DMS53 treated with DMSO at 0.1 percent for 48 hours (cell line): ENCODE results near the gene CTNNA1.
A peak's percentile ranks its signal among the peaks of the same experiment; 100 is the strongest.
"Not testable (repeated sequence)": the region's sequence is repeated elsewhere in the genome, so short reads cannot be mapped to it uniquely, and the experiment has no call there.

Experiments
- DNase-seq: peaks from one replicate; lab custom pipeline; 2025; ENCODE audit not compliant: unreplicated experiment; lab: John Stamatoyannopoulos, UW

CTNNA1 gene

DNA sequence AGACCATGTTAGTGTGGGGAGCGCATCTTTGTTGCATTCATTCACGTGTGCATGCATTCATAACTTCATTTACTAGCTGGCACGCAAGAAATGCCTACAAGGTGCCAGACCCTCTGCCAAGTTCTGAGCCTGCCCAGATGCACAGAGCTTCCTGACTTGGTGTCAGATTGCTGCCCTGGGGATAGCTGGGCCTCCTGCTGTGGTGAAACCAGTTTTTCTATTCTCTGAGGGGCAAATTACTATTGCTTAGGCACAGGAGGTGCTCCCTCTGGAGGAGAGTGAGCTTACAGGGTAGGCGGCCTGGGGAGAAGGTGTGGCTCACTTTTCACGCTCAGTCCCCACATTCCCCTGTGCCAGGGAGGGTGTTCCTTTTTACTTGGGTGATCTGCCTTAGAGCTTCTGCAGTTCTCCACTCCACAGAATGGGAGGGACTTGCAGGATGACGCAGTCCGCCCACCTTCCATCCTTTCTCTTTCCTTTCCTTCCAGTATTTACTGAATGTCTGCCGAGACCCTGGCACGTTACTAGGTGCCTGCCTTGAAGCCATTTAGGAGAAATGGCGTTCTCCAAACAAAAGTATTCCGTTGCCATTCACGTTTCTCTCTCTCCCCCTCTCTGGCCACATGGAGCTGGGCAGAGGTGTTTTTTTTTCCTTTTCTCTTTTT is 27.9 kb upstream of the CTNNA1 start:
- DNase-seq: peak; percentile 81

DNA sequence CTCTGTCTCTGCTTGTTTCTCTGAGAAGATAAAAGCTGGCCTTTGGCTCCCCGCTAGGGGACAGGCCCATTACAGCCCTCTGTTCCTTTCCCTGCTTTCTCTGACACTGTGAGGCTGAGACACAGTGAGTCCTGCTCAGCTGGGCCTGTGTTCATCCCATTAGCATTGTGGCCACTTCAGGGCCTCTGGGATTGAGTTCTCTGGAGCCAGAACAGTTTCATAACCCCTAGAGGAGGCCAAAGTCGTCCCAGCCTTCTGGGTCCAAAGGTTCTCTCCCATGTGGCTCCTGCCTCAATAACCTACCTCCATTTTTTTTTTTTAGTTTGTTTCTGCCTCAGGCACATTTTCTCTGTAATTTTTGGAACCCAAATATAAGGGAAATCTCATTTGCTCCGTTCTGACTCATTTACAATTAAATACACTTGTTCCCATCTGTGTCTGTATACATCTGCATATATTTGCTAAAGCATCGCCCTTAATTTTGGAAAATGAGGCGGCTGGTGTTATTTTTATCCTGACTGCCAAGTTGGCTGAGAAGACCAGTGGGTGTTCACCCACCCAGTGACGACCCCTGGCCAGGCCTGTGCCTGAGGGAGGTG is 27.3 kb upstream of the CTNNA1 start:
- DNase-seq: no peak

DNA sequence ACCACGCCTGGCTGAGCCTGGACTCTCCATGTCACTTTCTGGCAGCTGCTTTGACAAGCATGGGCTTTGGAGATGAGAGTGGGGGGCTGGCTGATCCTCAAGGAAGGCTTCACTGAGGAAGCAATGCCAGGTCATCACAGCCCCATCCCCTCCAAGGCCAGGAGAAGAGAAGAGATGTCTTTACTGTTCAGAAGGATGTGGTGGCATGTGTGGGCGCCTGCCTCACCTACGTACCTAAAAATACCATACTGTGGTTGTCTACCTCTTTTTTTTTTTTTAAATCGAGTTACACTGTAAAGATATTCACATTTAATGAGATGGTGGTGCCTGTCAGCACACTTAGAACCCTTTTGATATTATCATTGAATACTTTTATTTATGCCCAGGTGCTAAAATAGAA is 26.4 kb upstream of the CTNNA1 start:
- no peak for DNase-seq

DNA sequence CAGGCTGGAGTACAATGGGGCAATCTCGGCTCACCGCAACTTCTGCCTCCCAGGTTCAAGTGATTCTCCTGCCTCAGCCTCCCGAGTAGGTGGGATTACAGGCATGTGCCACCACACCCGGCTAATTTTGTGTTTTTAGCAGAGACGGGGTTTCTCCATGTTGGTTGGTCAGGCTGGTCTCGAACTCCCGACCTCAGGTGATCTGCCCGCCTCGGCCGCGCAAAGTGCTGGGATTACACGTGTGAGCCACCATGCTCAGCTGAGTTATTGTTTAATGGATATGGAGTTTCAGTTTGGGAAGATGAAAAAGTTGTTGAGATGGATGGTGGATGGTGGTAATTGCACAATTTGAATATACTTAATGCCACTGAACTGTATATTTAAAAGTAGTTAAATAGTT is 22.7 kb upstream of the CTNNA1 start:
- DNase-seq: not testable (repeated sequence)

DNA sequence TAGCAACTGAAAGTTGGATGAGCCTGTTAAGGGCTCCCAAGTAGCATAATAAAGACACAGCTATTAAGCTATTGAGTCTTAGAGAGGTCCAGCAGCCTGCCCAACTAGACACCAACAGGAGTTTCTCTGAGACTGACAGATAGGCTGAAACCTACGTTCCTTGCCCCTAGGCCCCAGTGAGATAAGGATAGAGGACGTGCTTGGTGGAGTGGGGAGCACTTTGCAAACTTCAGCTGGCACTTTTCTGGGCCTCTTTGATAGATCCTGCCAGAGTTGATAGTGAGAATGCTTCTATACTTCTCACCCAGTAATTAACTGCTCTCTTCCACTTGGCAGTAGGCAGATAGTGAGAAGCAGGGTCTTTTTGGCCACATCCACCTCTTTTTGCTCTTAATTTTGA is 20.8 kb upstream of the CTNNA1 start:
- no peak for DNase-seq

DNA sequence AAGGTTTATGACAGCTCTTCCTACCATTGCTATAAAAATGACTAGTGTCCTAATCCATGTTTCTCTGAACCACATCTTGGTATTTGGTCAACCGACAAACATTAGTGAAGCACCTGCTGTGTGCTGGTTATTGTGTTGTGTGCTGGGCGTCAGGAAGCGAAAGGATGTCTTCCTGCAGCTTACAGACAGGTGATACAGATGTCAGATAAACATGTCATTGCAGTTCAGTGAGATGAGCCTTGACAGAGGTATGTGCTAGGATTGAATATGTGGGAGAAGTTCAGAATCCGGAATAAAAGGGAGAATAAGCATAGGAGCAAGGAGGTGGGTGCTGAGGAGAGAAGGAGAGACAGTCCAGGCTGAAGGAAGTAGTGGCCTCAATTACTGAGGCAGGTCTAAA is 20.3 kb upstream of the CTNNA1 start:
- DNase-seq: no peak

DNA sequence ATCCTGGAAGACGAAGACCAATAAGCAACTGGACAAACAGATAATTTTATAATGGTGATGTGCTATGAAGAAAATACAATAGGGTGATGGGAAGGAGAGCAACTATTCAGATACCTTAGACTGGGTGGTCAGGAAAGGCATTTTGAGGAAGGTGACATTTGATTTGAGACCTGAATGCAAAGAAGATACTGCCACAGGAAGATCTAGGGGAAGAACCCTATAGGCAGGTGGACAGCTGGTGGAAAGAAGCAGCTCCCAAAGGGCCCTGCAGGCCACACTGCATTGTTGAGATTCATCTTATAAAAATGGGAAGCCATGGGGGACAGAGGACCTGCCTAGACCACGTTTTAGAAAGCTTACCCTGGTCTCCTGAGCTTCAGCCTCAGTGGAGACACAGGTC is 19.7 kb upstream of the CTNNA1 start:
- DNase-seq: no peak

DNA sequence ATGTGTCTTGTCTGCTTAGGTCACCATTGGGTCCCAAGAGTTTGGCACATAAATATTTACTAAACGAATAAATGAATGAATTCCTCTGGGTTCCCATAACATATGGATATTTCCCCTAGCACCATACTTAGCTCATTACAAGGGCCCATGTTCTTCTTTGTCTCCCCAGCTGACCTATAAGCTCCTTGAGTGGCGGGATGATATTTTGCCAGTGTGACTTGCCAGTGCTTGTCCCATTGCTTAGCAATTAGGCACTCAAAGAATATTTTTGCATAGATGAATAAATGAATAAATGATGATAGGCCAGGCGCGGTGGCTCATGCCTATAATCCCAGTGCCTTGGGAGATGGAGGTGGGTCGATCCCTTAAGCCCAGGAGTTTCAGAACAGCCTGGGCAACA is 16.9 kb upstream of the CTNNA1 start:
- no peak for DNase-seq

DNA sequence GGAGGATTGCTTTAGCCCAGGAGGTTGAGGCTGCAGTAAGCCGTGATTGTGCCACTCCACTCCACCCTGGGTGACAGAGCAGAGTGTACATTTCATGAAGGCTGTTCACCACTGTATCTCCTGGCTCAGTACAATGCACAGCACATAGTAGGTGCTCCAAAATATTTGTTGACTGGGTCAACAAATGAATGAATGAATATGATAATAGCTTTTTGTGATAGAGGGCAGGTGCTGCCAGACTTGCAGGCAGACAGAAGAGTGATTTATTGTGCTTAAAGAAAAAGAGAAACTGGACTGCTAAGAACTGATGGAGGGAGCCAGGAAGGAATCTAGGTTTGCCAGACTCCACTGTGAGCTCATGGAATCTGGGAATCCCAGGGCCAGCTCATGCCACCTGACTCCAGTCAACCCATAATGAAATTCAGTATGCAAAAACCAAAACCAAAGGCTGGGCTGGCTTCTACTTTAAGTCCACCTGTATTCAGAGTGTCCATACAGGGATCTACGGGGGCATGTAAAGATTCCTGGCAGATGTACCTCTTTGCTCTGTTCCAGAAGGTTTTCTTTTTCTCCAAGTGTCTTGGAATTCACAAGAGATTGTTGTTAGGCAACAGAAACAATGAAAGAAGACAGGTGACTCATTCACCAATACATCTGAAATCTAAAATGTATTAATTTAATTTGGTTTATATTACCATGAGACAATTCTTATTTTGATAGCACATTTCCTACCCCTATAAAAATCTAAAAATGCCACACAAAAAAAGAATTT is 15.5 kb upstream of the CTNNA1 start:
- no peak for DNase-seq

DNA sequence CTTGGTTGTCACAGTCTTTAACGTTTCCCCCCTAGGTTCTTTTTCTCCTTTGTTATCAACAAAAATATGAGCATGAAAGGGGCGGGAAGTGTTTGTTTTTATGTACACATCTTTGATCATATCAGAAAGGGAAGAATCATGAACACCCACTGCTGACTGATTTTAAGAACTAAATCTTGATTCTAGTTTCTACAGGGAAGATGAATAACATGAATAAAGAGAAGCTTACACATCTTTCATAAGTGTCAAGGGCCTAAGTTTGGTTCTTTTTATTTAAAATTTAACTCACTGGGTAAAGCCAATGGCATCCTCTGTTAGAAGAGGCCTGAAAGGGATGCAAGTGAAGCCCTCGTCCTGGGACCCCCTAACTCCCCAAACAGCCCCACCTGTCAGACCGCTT is 14.8 kb upstream of the CTNNA1 start:
- no peak for DNase-seq

DNA sequence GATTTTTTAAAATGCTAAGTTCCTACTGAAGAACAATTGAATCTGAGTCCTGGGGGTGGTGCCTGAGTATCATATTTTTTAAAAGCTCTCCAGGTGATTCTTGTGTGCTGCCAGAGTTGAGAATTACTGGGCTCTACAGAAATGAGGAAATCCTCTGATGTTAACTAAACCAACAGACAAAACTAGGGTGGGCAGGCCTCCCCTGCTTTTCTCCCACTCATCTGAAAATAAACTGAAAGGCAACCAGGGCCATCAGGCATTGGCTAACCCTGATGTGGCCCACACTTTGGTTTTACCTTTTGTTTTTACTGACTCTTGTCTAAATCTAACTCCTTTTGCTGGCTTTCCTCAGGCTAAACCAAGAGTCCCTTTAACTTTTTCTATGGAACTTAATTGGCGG is 13.3 kb upstream of the CTNNA1 start:
- no peak for DNase-seq

DNA sequence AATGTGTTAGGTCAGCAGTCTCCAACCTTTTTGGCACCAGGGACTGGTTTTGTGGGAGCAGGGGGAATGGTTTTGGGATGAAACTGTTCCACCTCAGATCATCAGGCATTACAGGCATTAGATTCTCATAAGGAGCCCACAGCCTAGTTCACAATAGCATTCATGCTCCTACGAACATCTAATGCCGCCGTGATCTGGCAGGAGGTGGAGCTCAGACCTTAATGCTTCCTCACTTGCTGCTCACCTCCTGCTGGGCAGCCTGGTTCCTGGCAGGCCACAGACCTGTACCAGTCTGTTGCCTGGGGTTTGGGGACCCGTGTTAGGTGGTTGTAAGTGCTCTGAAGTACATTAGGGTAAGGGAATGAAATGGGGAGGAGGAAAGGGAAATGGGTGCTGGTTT is 9.7 kb upstream of the CTNNA1 start:
- DNase-seq: no peak

DNA sequence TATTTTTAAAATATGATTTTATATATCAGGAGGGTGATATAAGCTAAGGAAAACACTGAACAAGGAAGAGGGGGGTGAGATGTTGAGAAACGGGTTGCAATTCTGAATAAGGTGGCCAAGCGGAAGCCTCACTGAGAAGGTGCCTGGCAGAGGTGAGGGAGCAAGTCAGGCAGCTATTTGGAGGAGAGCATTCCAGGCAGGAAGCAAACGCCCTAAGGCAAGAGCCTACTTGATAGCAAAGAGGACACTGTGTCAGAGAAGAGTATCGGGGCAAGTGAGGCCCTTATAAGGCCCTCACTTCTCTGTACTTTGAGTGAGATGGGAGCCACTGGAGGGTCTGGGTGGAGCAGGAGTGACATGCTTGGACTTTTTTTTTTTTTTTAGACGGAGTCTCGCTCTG is 8.0 kb upstream of the CTNNA1 start:
- DNase-seq: no peak

DNA sequence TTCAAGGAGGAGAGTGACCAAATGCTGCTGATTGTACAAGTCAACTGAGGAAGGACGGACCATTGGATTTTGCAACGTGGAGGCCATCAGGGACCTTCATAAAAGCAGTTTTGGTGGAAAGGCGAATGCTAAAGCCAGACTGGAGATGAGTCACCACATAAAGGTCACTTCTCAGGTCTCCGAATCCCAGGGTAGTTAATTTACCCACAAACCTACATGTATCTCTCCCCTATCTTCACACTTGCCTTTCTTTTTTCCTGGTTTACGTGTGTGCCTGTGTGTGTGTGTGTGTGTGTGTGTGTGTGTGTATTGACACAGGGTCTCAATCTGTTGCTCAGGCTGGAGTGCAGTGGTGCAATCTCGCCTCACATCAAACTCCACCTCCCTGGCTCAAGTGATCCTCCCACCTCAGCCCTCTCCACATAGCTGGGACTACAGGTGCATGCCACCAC is 4.6 kb upstream of the CTNNA1 start:
- DNase-seq: no peak

DNA sequence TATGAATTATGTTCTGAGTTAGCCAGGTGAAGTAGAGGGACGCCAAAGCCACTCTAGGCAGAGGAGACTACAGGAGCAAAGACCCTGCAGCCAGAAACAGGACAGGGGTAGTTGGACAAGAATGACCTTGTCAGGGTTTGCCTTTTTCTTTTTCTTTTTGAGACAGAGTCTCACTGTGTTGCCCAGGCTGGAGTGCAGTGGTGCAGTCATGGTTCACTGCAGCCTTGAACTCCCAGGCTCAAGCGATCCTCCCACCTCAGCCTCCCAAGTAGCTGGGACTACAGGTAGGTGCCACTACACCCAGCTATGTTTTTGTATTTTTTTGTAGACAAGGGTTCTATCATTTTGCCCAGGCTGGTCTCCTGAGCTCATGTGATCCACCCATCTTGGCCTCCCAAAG is 1.9 kb upstream of the CTNNA1 start:
- DNase-seq: not testable (repeated sequence)

DNA sequence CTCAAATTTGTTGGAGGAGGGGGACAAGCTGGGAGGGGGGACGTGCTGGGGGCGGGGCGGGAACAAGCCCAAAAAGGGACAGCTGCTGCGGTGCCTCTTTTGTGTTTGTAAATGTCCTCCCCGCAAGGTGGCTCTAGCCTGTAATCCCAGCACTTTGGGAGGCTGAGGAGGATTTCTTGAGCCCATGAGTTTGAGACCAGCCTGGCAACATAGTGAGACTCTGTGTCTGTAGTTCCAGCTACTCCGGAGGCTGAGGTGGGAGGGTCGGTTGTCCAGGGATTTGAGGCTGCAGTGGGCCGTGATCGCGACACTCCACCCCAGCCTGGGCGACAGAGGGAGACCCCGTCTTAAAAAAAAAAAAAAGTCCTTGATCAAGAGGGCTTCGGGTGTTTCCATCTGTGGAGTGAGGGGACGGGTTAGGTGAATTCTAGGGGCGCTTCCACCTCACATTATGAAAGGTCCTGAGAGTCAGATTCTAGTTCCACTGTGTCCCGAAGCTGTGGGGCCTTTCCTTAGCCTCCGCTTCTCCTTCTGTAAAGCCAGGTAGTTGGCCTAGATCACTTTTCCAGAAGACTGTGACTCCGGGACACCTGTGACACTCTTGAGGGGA is 779 bp upstream of the CTNNA1 start:
- DNase-seq: peak; percentile 86

DNA sequence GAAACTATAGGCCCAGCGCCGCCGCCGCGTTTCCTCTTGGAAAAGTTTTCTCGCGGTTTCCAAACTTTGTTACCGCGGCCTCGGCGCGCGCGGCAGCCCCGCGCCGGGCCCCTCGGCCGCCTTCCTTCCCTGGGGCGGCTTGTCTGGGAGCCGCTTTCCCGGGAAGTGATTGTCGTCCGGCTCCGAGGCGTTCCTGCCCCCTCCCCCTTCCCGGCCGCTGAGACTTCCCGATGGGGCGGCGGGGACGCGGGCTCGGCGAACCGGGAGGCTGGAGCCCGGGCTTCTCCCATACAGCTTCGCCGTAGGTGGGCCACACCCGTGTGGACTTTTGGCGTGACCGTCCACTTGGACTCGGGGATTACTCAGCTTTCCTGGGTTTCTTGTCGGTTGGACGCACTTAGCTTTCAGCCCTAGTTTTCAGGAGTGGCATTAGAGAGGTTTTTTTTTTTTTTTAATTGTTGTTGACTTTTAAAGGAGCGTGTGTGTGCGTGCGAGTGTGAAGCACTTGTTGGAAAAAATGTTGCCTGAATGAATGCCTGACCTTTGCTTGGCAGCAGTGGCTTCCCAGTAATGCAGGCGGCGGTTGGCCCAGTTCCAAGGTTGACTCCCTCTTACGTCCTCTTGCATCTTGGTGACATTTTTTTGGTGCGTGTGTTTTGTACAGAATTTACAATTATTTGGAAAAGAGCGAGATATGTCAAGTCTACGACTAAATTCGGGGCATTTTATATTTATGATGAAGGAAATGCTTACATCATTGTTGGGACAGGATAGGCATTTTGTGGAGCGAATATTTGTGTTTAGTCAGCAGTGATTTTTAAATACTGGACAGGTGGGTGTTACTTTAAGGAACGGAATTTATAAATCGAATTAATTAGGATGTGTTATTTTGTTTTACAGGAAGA is 821 bp downstream of the CTNNA1 start:
- DNase-seq: peak; percentile 84

DNA sequence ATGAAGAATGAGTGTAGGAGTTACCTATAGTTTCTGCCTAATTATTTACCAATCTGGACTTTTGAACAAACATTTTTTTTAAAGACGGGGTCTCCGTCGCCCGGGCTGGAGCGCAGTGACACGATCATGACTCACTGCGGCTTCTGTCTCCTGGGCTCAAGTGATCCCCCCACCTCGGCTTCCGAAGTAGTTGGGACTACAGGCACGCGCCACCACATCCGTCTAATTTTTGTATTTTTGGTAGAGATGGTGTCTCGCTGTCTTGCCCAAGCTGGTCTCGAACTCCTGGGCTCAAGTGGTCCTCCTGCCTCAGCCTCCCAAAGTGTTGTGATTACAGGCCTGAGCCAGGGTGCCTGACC is 1.5 kb downstream of the CTNNA1 start:
- no peak for DNase-seq

DNA sequence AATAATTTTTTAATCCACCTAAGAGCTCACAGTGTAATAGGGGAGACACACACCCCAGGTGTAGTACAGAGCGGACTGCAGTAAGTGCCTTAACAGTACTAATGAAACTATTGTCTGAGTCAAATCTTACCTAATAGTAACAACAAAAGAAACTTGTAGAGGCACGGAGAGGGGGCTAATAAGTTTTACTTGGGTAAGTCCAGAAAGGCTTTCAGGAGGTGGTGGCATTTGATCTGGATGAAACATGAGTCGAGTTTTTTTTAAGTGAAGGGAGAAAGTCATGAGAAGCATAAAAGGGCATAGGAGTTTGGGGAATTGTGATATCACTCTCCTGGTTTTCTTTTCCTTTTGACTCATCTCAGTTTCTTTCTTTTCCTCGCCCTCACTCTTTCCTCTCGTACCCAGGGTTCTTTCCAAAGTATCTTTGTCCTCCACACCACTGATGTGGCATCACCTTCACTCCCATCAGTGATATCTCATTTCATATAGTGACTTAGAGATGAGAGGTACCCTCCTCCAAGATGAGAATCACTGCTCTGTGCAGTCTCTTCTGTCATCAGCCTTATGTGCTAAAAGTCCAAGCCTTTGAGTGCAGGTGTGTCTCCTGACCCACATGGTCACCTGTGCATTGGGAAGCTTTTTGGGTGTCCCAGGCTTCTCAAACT is 2.0 kb downstream of the CTNNA1 start:
- no peak for DNase-seq

DNA sequence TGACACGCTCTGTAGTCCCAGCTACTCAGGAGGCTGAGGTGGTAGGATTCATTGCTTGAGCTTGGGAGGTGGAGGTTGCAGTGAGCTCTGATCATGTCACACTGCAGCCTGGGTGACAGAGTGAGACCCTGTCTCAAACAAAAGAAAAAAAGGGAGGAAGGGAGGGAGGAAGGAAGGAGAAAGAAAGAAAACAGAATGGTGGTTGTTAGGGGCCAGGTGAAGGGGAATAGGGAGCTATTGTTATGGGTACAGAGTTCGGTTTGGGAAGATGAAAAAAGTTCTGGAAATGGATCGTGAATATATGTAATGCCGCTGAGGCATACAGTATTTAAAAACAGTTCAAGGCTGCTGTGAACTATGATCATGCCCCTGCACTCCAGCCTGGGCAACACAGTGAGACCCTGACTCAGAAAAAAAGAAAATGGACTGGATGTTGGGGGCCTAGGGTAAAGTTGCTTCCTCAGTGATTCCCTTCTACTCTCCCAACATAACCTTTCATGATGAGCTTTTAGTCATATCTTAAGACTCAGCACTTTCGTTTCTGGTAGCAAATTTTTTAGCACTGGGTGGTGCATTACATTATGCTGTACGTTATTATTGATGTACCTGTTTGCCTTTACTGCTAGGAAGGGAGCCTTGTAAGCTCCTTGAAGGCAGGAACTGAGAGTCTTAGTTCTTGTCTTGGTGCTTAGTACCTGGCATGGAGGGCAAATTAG is 4.0 kb downstream of the CTNNA1 start:
- DNase-seq: no peak
